CD4-positive, alpha-beta T cell treated with Interleukin-17A for 1 hour (primary cell): ENCODE measurements around the gene GPR157.

Experiments
- DNase-seq: peaks from one replicate; pipeline ENCODE4 v3.0.0-alpha.2; 2020

The GPR157 gene

DNA sequence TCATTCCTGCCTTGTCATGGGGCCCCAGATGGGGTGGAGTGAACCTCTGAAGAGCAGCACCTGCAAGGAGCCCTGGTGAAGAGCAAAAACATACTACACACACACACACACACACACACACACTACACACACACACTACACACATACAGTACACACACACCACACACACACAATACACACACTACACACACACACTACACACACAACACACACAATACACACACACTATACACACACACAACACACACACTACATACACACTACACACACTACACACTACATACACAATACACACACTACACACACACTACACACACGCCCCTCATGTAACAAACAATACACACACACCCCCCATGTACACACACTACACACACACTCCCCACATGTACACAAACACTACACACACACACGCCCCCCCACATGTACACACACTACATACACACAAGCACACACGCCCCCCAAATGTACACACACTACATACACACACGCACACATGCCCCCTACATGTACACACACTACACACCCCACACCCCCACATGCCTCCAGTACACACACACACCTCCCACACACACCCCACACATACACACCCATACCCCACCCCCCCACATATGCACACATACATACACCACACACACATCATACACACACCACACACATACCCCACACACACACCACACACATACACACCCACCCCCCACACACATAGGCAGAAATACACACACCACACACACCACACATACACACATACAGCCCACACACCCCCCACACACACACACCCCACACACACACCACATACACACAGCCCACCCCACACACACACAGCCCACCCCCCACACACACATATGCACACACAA is 68.8 kb downstream of the GPR157 start:
- DNase-seq, result no peak

DNA sequence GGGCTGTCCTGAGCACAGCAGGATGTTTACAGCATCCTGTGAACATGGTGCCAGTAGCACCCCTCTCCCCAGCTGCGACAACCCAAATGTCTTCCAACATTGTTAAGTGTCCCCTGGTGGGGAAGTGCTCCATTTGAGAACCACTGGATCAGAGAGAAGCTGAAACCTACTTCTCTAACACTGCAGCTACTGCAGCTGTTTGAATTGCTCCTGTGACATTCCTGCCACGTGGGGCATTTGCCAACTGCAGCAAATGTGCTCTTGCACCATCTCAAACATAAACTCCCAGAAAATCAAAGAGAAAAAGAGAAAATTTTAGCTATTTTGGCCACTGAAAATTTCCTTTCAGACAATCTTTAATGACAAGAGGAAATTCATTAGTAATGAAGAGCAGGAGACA is 70.4 kb downstream of the GPR157 start:
- no peak for DNase-seq

- DNase-seq, result no peak
Measured at GRCh38 chr1:9057851-9058250, 71.1 kb downstream of the GPR157 start.

- DNase-seq, result no peak
Measured at GRCh38 chr1:9052272-9053049, 76.4 kb downstream of the GPR157 start.

DNA sequence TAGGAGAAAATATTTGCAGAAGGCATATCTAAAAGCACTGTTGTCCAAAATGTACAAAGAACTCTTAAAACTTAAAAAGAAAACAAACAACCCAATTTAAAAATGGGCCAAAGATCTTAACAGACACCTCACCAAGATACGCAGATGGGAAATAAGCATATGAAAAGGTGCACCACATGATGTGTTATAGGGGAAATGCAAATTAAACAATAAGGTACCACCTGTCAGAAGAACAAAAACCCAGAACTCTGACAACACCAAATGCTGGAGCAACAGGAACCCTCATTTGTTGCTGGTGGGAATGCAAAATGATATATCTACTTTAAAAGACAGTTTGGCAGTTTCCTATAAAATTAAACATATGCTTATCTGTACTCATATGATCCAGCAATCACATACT is 77.5 kb downstream of the GPR157 start:
- DNase-seq, result no peak

DNA sequence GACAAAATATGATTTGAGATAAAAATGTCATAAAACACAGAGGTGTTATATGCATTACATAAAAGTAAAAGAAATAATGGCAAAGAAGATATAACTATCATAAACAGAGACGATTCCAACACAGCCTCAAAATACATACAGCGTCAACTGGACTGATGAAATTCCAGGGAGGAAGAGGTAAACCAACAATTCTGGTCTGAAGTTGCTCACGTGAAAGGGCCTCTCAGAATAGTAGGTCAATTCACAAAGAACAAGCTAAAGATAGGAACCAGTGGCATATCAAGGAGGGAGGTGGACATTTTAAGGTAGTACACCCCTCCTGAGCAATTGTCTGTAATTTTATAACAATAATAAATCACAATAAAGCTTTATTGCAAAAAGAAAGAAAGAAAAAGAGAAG is 78.1 kb downstream of the GPR157 start:
- DNase-seq, result no peak
